ENCODE results near the gene DDX3X.
A peak's percentile ranks its signal among the peaks of the same experiment; 100 is the strongest.
"Not testable (repeated sequence)": the region's sequence is repeated elsewhere in the genome, so short reads cannot be mapped to it uniquely, and the experiment has no call there.

DDX3X gene

GRCh38 chrX:41333744-41334362 is at the start of gene DDX3X:
Gene DDX3X, plus strand, starts transcription at chrX:41334162. Its CDS starts 91 bp downstream, at chrX:41334253.
- Histone ChIP-seq H2AFZ (ENCODE audit: low read depth) (peak within 1 kb of the TSS; percentile 53; the same call in 1 of the 2 replicates), H4K20me1 (ENCODE audit: insufficient read depth) (peaks cover 36% of the 10 kb centered on the region), H3K79me2 (ENCODE audit: insufficient read depth, low read depth) (peaks cover 47% of the 10 kb centered on the region), H3K36me3 (ENCODE audit: insufficient read depth) (no peaks in the 10 kb centered on the region), H3K27ac (peak within 1 kb of the TSS; percentile 98), H3K4me1 (ENCODE audit: low read depth, poor library complexity, severe bottlenecking) (peaks cover 39% of the 10 kb centered on the region), H3K4me3 (IDR thresholded peaks at IDR 0.05; ENCODE audit: insufficient read depth, low read depth, low read length) (peak within 1 kb of the TSS; percentile 53), H3K4me2 (peak within 1 kb of the TSS; percentile 100), H3K27me3 (ENCODE audit: insufficient read depth, low read depth) (no peaks in the 10 kb centered on the region), H3K9ac (peak within 1 kb of the TSS; percentile 95)
- TF ChIP-seq CTCF (conservative IDR thresholded peaks at IDR 0.05; ENCODE audit: low read depth, low read length) = no peak; the same call in 1 of the 2 replicates

- not testable (repeated sequence) for H4K20me1 ChIP-seq (ENCODE audit: insufficient read depth); H3K4me3 ChIP-seq (IDR thresholded peaks at IDR 0.05; ENCODE audit: insufficient read depth, low read depth, low read length); H3K4me1 ChIP-seq (ENCODE audit: low read depth, poor library complexity, severe bottlenecking); H3K27me3 ChIP-seq (ENCODE audit: insufficient read depth, low read depth); H3K9ac ChIP-seq; H3K79me2 ChIP-seq (ENCODE audit: insufficient read depth, low read depth); H3K27ac ChIP-seq; H2AFZ ChIP-seq (ENCODE audit: low read depth); H3K36me3 ChIP-seq (ENCODE audit: insufficient read depth); H3K4me2 ChIP-seq
Measured at GRCh38 chrX:41285928-41286327, 48.0 kb upstream of the DDX3X start.

- Histone ChIP-seq H3K27ac (no peak overlapping the region), H3K79me2 (ENCODE audit: insufficient read depth, low read depth) (no peaks in the 10 kb centered on the region), H3K4me1 (ENCODE audit: low read depth, poor library complexity, severe bottlenecking) (no peaks in the 10 kb centered on the region), H2AFZ (ENCODE audit: low read depth) (no peak overlapping the region), H3K36me3 (ENCODE audit: insufficient read depth) (no peaks in the 10 kb centered on the region), H3K4me3 (IDR thresholded peaks at IDR 0.05; ENCODE audit: insufficient read depth, low read depth, low read length) (no peak overlapping the region), H4K20me1 (ENCODE audit: insufficient read depth) (no peaks in the 10 kb centered on the region), H3K4me2 (no peak overlapping the region), H3K9ac (no peak overlapping the region), H3K27me3 (ENCODE audit: insufficient read depth, low read depth) (no peaks in the 10 kb centered on the region)
- TF ChIP-seq CTCF (conservative IDR thresholded peaks at IDR 0.05; ENCODE audit: low read depth, low read length) = no peak
Measured at GRCh38 chrX:41288641-41289040, 45.3 kb upstream of the DDX3X start.

GRCh38 chrX:41289095-41289494 is 44.9 kb upstream of the DDX3X start:
- no peak for TF ChIP-seq CTCF (conservative IDR thresholded peaks at IDR 0.05; ENCODE audit: low read depth, low read length)
- H2AFZ ChIP-seq (ENCODE audit: low read depth) = no peak overlapping the region
- H3K9ac ChIP-seq = no peak overlapping the region
- H3K36me3 ChIP-seq (ENCODE audit: insufficient read depth) = no peaks in the 10 kb centered on the region
- H3K79me2 ChIP-seq (ENCODE audit: insufficient read depth, low read depth) = no peaks in the 10 kb centered on the region
- H3K4me1 ChIP-seq (ENCODE audit: low read depth, poor library complexity, severe bottlenecking) = no peaks in the 10 kb centered on the region
- H3K4me3 ChIP-seq (IDR thresholded peaks at IDR 0.05; ENCODE audit: insufficient read depth, low read depth, low read length) = no peak overlapping the region
- H4K20me1 ChIP-seq (ENCODE audit: insufficient read depth) = no peaks in the 10 kb centered on the region
- no peaks in the 10 kb centered on the region for H3K27me3 ChIP-seq (ENCODE audit: insufficient read depth, low read depth)
- H3K27ac ChIP-seq = no peak overlapping the region
- no peak overlapping the region for H3K4me2 ChIP-seq

GRCh38 chrX:41291309-41291708 is 42.7 kb upstream of the DDX3X start:
- Histone ChIP-seq H3K9ac (no peak overlapping the region), H2AFZ (ENCODE audit: low read depth) (no peak overlapping the region), H4K20me1 (ENCODE audit: insufficient read depth) (no peaks in the 10 kb centered on the region), H3K27ac (no peak overlapping the region), H3K4me3 (IDR thresholded peaks at IDR 0.05; ENCODE audit: insufficient read depth, low read depth, low read length) (no peak overlapping the region), H3K79me2 (ENCODE audit: insufficient read depth, low read depth) (no peaks in the 10 kb centered on the region), H3K4me2 (no peak overlapping the region), H3K27me3 (ENCODE audit: insufficient read depth, low read depth) (no peaks in the 10 kb centered on the region), H3K36me3 (ENCODE audit: insufficient read depth) (no peaks in the 10 kb centered on the region), H3K4me1 (ENCODE audit: low read depth, poor library complexity, severe bottlenecking) (no peaks in the 10 kb centered on the region)
- TF ChIP-seq CTCF (conservative IDR thresholded peaks at IDR 0.05; ENCODE audit: low read depth, low read length) = no peak
